HG03280 (cell line): ENCODE results near the gene LSM14B.

Experiments used
- ATAC-seq: cut with Tn5 transposase; IDR thresholded peaks from one replicate; pipeline ENCODE4 v1.9.1; 2021; ENCODE audit warnings: mild to moderate bottlenecking, moderate library complexity; ENCODE audit not compliant: unreplicated experiment

Gene LSM14B

GRCh38 chr20:62131560-62132320, 9.5 kb downstream of the LSM14B start:
- ATAC-seq, result no peak

DNA sequence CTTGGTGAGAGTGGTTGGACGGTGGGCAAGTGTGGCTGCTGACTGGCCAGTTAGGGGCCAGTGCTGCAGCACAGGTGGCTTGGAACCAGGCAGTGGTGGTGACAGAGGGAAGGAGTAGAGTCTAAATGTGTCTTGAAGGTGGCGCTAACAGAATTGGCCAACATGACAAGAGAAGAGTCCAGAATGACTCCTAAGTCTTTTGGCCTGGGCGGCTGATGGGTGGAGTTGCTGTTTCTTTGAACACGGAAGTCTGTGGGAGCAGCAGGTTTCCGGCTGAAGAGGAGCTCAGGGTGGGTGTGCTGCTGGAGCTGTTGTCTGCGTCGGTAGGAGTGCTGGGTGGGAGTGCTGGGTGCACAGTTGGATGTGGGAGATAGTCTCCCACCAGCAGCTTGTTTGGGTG, 10.1 kb downstream of the LSM14B start:
- no peak for ATAC-seq

DNA sequence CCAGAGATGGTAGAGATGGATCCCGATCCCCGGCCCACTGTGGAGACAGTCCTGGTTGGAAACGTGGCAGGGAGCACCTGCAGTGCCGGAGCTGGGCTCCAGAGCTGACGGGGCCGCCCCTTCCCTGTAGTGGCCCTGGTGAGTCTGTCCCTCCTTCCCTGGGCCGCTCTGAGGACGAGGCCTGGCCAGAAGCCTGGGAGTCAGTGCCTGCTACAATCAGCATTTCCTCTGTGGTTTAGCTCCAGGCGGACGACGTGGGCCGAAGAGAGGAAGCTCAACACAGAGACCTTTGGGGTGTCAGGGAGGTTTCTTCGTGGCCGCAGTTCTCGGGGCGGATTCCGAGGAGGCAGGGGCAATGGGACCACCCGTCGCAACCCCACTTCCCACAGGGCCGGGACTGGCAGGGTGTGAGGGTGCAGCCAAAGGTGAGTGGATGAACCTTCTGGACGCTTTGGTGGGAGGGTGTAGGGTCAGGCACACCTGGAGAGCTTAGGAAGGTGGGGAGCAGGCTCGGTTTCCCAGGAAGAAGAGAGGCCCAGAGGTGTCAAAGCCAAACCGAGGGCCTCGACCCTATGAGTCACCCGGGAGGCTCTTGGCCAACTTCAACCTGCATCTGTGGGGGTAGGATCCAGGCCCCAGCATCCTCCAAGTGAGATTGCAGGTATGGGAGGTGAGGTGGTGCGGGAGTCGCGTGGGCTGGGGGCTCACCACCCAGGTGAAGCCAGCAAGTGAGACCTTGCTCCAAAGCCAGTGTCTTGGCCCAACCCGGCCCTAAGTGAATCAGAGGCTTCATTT, 11.0 kb downstream of the LSM14B start:
- ATAC-seq, result no peak

DNA sequence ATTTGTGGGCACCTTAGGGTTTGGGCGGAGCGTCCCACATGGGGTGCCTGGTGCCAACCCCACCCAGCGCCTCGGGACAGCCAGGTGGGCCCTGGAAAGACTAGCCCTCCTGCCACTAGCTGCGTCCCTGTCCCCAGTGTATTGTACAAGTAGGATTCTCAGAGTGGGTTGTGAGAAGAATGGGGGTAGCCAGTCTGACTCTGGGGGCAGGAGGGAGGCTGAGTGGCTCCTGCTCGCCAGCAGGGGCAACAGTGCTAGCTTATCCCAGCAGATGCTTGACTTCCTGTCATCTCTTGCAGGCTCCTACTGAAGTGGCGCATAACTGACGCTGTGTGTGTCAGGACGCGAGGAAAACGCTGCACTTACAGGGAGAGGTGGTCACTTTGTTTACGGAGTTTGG, 11.6 kb downstream of the LSM14B start:
- ATAC-seq, result no peak

DNA sequence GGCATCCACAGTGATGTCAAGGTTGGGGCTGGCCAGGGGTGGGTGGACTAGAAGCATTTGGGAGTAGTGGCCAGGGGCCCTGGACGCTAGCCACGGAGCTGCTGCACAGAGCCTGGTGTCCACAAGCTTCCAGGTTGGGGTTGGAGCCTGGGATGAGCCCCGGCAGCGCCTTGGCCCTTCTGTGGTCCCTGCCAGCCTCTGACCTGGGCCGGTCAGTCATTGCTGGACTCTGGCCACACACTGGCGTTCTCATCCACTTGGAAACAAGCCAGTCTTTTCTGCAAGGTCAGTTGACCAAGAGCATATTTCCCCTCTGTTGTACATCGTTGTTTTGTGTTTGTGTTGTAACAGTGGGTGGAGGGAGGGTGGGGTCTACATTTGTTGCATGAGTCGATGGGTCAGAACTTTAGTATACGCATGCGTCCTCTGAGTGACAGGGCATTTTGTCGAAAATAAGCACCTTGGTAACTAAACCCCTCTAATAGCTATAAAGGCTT, 12.5 kb downstream of the LSM14B start:
- ATAC-seq, result no peak

DNA sequence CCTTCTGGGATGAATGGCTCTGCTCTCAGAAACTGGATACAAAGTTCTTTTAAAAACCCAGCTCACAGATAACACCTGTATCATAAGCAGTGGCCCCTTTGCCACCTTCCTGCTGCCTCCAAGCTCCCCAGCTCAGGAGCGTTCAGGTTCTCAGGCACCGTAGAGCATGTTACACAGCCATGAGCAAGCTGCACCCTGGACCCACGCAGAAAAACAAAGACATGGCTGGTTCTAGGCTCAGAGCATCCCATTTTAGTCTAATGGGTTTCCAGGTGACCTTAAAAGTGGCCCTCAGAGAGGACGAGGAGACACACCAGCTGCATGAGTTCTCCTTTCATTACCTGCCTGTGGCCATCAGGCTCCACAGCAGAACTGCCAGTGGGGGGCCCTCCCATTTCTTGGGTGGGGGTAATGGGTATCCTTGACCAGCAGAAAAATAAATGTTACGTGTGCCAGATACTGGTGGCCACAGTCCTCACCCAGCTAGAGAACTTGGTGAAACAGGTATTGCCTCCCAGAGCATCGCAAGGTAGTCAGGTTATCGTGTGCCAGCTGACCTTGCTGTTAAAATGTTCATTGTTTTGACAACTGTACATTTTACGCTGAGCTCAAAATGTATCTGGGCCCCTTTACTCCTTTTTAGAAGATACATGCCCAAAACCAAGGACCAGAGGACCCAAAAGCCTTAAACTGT, 13.4 kb downstream of the LSM14B start:
- no peak for ATAC-seq

DNA sequence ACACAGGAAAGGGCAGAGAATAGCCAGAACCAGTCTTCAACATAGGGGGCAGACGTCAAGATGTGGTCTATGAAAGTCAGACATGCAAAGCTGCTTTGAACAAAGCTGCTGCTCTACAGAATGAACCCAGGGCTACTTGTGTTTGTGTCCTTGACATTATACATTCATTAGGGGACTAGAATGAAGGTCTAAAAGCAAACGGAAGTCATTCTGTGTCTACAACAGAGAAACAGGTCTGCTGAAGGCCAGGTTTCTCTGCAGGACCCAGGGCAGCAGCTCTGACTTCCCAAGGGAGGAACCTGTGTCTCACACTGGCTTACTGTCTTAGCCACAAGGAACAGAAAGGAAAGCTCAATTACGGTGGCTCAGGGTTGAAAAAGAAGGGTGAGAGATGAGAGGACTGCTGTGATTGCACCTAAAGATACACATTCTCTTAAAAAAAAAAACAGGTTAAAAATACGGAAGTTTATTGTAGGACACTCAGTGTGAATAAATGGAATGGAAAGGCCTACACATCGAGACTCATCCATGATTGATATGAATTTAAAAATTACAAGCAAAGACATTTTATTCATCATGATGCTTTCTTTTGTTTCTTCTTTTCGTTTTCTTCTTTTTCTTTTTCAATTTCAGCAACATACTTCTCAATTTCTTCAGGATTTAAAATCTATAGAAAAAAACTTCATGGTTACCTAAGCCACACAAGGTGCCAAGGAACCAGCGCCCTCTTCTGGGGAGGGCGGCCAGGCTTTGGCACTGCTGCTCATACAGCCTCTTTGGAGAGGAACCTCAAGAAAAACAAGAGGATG, 14.2 kb downstream of the LSM14B start:
- ATAC-seq, result no peak

DNA sequence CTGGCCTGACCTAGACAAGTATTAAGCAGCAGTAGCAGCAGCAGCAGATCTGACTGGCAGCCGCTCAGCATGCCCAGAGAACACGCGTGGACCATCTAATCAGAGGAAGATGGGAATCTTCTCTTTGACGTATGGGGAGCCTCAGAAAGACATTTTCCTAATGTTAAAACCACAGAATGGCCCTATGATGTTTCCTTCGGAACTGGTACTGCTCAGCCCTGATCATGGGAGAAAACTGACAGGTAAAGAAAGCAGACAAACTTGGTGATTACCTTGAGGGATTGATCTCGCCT, 14.8 kb downstream of the LSM14B start:
- no peak for ATAC-seq

GRCh38 chr20:62137478-62138203, 15.4 kb downstream of the LSM14B start:
- ATAC-seq, result no peak

- ATAC-seq, result no peak
These were observed 15.9 kb downstream of the LSM14B start for GRCh38 chr20:62138204-62138543.

DNA sequence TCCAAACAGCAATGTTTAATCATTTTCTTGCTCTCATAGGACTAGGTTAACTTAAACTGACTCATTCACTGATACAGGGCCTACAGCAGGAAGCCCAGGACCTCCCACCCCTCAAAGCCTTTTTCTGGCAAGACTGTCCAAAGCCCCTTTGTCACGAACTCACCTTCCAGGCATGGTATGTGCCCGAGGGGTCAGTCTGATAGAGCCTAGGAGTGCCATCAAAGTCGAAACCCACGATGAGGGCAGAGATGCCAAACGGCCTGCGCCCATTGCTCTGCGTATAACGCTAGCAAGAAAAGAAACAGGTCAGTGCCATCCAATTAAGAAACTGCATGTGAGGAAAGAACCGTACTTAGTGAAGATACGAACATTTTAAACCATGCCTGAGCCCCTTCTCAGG, 16.6 kb downstream of the LSM14B start:
- ATAC-seq, result no peak

DNA sequence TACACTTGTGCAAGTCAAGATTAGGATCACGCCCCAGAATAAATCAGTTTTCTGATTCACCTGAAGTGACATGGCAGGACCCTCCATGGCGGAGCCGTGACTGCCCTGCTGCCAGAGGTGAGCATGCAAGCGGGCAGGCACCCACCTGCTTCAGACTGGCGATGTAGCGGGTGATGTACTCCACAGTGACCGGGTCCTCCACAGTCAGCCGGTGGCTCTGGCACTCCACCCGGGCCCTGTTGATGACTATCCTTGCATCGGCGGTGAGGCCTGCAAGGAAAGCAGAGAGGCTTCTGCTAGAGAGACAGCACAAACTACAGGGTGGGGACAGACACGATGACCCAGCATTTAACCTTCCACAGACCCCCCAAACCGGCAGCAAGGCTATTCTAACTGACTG, 17.4 kb downstream of the LSM14B start:
- ATAC-seq, result no peak

GRCh38 chr20:62141043-62141396, 18.7 kb downstream of the LSM14B start:
- no peak for ATAC-seq

- no peak for ATAC-seq
These were observed 19.3 kb downstream of the LSM14B start for GRCh38 chr20:62141397-62142251.

DNA sequence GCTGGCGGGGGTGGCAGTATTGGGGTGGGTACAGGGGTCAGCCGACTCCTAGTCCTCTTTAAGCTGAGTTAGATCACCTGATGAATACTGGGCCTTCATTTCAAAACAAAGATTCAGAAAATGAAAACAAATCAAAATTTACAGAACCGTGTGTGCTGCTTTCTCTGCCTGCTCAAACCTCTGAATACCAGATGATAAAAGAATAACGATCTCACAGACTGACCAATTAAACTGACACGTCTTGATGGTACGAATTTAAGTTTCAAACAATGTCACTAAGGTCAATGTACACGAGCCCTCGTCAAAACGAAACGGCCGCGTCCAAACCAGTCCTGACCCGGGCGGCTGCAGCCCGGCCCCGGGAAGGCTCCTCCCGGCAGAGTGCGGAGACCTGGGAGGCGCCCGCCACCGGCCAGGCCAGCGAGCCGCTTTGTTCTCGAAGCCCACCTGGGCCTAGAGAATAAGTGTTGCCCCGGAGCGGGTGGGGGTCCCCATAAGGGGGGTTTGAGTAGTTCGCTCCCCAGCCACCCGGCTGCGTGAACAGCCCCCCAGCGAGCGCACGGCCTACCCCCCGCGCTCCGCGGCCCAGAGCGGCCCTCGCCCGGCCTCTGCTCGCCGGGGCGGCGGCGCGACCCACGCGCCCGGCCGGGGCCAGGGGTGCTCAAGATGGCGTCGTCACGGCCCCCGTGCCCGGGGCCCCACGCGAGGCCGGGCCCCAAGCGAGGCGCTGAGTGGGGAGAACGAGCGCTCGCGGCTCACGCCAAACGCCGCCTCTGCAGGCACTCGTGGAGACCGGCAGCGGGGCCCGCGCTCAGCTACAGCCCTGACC, 20.2 kb downstream of the LSM14B start:
- peak; percentile 13 for ATAC-seq

DNA sequence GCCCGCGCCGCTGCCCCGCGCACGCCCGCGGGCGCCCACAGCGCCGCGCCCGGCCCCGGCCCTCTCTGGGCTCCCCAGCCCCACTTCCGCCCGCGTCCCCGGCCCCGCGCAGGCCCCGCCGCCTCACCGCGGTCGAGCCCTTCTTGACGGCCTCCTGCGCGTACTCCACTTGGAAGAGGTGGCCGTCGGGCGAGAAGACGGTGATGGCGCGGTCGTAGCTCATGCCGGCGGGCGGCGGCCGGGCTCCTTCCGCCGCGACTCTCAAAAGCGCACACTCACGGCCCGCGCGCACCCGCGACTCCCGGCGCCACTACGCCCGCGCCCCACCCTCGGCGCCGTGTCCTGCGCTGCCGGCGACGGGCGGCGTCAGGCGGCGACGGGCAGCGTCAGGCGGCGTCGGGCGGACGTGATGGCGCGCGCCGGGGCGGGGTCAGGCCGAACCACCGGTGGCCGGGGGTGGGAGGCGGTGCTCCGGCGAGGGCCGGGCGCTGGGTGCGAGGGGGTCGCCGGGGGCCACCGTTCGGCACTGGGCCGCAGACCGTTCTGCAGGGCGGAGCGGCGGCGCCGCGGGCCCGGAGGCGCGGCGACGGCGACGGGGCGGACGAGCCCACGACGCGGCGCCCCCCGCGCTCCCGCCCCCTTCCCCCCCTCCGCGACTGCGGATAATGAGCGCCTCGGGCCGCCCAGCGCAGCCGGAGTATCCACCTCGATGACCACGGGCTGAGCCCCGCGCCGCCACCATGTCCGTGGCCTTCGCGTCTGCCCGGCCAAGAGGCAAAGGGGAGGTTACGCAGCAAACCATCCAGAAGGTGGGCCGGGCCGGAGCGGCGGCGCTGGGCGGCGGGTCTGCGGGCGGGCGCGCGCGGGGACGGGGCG, 21.0 kb downstream of the LSM14B start, which contains the start of the genes PSMA7 and SS18L1:
Gene PSMA7, minus strand, starts transcription at position 314 of the 876 bp plus-strand sequence. Its CDS starts 91 bp downstream, at position 223.
Gene SS18L1, plus strand, starts transcription at position 689 of the 876 bp plus-strand sequence. Its CDS starts 52 bp downstream, at position 741.
- ATAC-seq, result peak; percentile 80
